Stimulated activated naive CD8-positive, alpha-beta T cell treated with anti-CD3 and anti-CD28 coated beads, Interleukin-15, Interleukin-2, amounts not matched to agents 100 ng/mL and 50 ng/mL, for 24 hours (primary cell): ENCODE results near the gene OBI1.

ENCODE experiments used
- H3K27ac Mint-ChIP-seq: one replicate; pipeline ENCODE4 v1.8.0; 2021; ENCODE audit warnings: mild to moderate bottlenecking, mixed read lengths
- H3K27me3 Mint-ChIP-seq: one replicate; pipeline ENCODE4 v1.8.0; 2021; ENCODE audit warnings: mixed read lengths
- H3K36me3 Mint-ChIP-seq: one replicate; pipeline ENCODE4 v1.8.0; 2021; ENCODE audit warnings: low read depth, mixed read lengths
- H3K4me1 Mint-ChIP-seq: one replicate; pipeline ENCODE4 v1.8.0; 2021; ENCODE audit warnings: low read depth, mixed read lengths
- H3K4me3 Mint-ChIP-seq: one replicate; pipeline ENCODE4 v1.8.0; 2021; ENCODE audit warnings: mild to moderate bottlenecking, mixed read lengths
- H3K9me3 Mint-ChIP-seq: one replicate; pipeline ENCODE4 v1.8.0; 2021; ENCODE audit warnings: mixed read lengths

The OBI1 gene

DNA sequence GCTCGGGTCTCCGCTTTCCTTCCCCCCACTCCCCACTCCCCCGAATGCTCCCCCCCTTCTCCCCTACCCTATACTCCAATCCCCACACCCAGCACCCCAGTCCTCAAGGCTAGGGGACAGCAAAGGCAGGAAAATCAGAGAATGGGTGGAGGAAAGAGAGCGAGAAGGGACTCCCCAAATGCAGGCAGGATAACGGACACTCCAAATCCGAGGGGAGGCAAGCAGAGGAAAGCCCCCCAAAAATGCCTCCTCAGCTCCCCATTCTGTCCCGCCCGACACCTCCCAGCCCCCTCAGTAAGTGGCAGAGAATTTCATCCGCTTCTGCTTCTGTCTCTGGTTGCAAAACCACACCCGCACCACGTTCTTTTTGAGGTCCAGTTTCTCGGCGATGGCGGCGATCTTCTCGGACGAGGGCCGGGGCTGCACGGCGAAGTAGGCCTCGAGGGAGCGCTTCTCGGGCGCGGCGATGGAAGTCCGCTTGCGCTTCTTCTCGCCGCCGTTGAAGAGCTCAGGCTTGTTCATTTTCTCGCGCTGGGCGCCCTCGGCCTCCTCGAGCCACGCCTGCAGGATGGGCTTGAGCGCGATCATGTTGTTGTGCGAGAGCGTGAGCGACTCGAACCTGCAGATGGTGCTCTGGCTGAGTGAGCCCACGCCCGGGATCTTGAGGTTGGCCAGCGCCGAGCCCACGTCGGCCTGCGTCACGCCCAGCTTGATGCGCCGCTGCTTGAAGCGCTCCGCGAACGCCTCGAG lies 57.7 kb downstream of the OBI1 start:
- Mint-ChIP-seq H3K36me3 (peaks cover 9% of the 10 kb centered on the region), H3K4me3 (peak overlapping the region; percentile 36), H3K9me3 (no peaks in the 10 kb centered on the region), H3K4me1 (peaks cover 35% of the 10 kb centered on the region), H3K27me3 (peaks cover 89% of the 10 kb centered on the region), H3K27ac (no peak overlapping the region)

DNA sequence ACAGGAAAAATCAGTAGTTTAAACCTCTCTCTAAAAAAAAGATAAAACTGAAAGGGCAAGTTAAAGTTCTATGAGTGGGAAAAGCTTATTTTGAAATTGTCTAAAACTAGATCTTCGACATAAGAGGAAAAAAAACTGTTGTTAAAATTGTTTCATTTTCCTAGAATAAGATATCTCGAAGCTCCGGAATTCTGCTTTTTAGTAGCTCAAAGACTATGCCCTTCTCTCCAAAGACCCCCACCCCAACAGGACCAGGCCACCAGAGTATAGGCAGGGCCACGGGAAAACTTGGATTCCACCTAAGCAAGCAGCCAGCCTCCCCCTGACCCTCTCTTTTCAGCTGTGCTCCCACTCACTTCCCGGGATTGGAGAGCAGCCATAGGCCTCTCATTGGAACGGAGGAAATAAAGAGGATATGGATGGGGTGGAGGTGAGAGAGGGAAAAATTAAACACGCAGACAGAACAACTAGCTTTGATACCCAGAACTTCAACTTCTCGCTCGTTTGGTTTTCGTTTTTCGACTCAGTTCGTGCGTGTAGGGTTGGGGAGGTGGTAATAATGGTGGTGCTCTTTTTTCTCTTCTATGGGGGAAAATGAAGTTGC lies 58.6 kb downstream of the OBI1 start:
- no peak overlapping the region for H3K27ac Mint-ChIP-seq
- no peaks in the 10 kb centered on the region for H3K9me3 Mint-ChIP-seq
- peak overlapping the region; percentile 36 for H3K4me3 Mint-ChIP-seq
- H3K36me3 Mint-ChIP-seq, result peaks cover 9% of the 10 kb centered on the region
- peaks cover 35% of the 10 kb centered on the region for H3K4me1 Mint-ChIP-seq
- peaks cover 84% of the 10 kb centered on the region for H3K27me3 Mint-ChIP-seq

DNA sequence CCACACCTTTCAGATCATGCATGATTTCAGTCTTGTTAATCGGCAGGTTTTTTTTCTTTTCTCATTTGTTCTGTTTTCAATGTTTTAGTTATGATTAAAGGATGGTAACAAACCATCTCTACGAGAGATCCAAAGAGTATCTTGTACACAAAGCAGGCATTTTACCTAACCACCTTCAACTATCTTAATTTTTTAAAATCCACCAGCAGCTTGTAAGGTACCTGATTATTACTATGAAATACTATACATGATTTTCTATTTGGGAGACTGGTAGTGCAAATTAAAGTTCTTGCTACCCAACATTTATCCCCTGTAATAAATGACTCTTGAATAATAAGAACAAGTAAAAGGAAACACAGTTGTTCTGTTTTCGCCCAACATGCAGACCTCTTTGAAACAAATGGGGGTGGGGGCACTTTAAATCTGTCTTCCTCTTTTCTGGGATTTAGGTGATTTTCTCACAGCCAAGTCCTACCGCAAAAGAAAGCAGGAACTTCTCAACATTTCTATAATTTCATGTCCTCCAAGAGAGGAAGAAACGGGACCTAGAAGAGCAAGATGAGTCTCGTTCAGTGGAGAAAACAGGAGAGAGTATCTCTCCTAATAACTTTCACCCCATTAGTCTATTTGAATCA lies 59.2 kb downstream of the OBI1 start:
- H3K4me3 Mint-ChIP-seq, result no peak overlapping the region
- H3K27ac Mint-ChIP-seq, result no peak overlapping the region
- H3K4me1 Mint-ChIP-seq, result peaks cover 35% of the 10 kb centered on the region
- peaks cover 84% of the 10 kb centered on the region for H3K27me3 Mint-ChIP-seq
- H3K9me3 Mint-ChIP-seq, result no peaks in the 10 kb centered on the region
- H3K36me3 Mint-ChIP-seq, result peaks cover 10% of the 10 kb centered on the region

DNA sequence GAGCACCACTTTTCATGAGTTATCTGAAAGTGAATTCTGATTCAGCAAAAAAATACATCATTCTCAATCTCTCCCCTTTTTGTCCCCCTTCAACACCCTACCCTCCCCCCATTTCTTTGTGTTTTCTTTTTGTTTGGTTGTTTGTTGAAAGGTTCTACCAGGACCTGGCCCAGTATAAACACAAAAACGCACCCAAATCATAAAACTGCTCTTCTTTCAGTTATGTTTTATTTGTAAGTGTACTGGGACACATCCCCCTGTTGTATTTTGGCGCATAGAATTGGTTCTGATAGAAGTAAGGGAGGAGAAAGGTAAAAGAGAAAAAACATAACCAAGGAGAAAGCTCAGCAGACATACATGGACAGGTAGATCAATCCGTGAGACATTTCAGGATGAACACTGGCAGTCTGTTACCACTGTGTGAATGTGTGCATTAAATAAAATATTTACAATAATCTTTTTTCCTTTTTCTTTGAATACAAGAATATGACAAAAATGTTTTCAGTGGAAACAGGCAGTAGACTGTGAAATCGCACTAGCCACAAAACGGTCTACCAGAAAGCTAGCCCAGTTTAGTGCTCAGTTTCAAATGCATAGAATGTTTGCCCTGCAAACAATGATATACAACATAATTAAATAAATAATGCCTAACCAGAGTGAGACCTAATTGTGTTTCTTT lies 59.9 kb downstream of the OBI1 start:
- Mint-ChIP-seq H3K27ac (no peak overlapping the region), H3K27me3 (peaks cover 84% of the 10 kb centered on the region), H3K9me3 (no peaks in the 10 kb centered on the region)

DNA sequence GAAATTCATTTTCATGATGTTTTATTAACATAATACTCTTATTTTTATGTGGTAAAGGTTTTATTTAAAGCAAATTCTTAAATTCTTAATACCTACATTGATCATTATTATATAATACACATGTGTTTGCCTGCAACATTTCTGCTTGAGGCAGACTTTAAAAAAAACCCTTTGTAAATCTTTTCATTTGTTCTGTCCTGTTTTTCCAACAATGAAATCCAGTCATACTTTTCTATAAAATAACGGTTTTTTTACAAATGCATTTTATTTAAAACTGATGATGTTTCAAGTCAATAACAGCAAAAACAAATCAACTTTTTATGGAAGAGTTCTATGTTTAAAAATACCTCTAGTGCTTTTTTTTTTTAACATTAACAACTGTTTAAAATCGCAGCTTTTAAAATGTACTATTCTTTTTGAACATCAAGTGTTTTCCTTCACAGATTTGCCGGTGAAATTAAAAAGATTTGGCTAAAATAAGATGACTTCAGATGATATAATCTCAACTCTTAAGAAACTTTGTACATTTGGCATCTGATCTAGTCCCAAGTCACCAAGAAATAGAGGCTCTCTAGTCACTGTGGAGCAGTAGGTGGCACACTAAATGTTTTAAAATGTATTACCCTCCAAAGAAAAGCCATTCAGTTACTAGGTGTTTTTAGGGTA lies 60.7 kb downstream of the OBI1 start:
- H3K9me3 Mint-ChIP-seq, result peaks cover 4% of the 10 kb centered on the region
- H3K27me3 Mint-ChIP-seq, result peaks cover 85% of the 10 kb centered on the region
- no peak overlapping the region for H3K27ac Mint-ChIP-seq
- peaks cover 25% of the 10 kb centered on the region for H3K4me1 Mint-ChIP-seq
- H3K4me3 Mint-ChIP-seq, result no peak overlapping the region
- peaks cover 15% of the 10 kb centered on the region for H3K36me3 Mint-ChIP-seq

More for the DNA sequence above, 59.9 kb downstream of the OBI1 start:
- Mint-ChIP-seq H3K4me1 (peaks cover 33% of the 10 kb centered on the region), H3K36me3 (peaks cover 15% of the 10 kb centered on the region), H3K4me3 (no peak overlapping the region)

DNA sequence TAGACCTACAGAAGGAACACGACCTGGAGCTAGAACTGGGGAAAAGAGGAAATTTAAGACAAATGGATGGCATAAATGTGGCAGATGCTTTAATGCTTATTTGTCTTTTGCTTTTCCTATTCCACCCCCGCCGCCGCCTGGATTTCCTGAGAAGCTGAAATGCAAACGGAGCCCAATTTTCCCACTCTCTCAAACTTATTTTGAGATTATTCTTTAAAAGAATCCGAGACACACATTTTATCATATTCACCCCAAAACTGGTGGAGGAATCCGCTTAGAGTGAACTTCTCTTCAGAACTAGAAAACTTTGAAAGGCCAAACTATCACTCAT lies 61.4 kb downstream of the OBI1 start:
- Mint-ChIP-seq H3K4me3 (no peak overlapping the region), H3K4me1 (peaks cover 22% of the 10 kb centered on the region), H3K9me3 (peaks cover 4% of the 10 kb centered on the region), H3K27me3 (peaks cover 88% of the 10 kb centered on the region), H3K27ac (no peak overlapping the region), H3K36me3 (peaks cover 15% of the 10 kb centered on the region)

DNA sequence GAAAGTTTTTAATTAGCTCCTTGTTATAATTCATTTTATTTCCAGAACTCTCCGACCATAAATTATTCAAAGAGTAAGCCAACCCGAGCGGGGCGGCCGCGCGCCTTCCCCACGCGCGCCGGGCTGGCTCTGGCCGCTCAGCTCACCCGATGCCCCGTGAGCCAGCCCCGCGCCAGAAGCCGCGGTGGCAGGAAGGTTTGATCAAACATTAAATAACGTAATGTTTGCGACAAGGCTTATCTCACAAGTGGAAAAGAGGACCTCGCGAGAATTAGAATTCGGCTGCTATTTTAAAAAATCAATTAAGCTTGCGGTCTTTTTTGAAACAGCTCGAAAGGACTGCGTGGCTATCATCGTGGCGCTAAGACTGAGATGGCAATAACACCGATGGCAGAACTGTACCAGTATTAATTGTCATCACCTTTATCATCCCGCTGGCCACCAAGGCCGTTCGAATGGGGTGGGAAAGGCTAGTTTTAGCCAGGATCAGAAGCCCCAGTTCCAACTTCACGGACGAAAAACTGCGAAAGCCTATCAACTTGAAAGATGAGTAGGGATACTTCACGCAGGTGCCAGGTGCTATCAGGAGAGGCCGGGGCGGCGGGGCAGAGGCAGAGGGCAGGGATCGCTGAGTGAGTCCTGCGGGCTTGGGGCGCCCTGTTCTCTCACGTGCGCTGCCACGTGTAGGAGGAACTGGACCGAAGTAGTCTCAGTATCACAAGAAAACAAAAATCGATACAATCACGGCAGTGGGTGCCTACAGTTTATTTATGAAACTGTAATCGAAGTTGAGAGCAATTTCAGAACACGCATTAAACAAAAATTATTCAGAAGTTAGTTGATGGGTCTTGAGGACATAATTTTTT lies 62.0 kb downstream of the OBI1 start:
- Mint-ChIP-seq H3K36me3 (peaks cover 15% of the 10 kb centered on the region), H3K27ac (peak overlapping the region; percentile 21), H3K27me3 (peaks cover 90% of the 10 kb centered on the region), H3K4me1 (peaks cover 17% of the 10 kb centered on the region), H3K4me3 (no peak overlapping the region), H3K9me3 (peaks cover 4% of the 10 kb centered on the region)

DNA sequence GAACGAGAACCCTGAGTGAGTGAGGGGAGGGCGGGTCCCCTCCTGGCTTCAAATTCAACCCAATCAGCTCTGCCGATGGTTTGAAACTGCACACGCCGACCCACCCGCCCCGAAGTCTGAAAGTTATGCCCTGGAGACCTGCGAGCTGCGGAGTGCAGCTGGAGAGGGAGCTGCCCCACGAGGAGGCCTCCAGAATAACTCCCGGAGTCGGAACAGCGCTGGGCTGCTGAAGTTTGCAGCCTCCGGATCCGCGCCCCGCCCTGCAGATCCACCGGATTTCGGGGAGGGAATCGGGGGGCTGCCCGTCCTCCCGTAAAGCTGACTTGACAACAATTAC lies 62.6 kb downstream of the OBI1 start:
- H3K4me1 Mint-ChIP-seq, result peaks cover 15% of the 10 kb centered on the region
- peaks cover 15% of the 10 kb centered on the region for H3K36me3 Mint-ChIP-seq
- no peak overlapping the region for H3K27ac Mint-ChIP-seq
- H3K9me3 Mint-ChIP-seq, result peaks cover 4% of the 10 kb centered on the region
- peaks cover 92% of the 10 kb centered on the region for H3K27me3 Mint-ChIP-seq
- H3K4me3 Mint-ChIP-seq, result no peak overlapping the region

DNA sequence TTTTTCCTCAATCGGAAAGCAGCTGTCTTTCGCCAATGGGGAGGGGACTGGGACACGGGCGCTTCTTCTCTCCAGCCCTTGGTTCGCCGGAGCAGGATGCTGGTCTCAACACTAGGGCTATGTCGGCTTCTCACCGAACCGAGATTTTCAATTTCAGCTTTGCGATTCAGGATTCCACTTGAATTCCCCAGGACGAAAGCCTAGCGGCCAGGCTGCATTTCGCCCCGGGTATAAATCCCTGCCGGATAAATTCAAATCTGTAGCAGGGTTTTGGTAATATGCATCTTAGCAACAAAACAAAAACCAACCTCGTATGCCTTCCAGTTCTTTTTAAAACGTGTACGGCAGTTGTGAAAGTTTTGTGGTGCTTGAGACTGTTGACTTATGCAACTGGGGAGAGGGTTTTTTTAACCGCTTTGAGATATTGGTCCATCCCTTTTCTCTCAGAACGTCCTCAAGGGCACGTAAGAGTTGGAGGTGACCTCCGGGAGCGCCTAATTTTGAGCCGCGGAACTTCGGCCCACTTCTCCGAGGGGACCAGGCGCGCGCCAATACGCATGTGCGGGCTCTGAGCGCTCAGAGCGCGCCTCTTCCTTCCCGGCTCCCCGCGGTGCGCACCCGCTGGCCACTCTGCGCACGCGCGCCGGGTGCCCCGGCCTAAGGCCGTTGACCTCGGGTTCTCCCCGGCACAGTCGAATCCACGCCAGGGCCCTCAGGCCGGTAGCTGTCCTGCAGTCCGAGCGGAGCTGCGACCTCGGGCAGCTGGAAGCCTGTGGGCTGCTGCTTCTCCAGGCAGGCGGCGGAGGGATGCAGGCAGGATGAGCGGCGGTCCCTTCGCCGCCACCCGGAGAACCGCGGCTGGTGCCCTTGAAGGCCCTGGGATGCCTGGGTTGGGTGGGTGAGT lies 63.2 kb downstream of the OBI1 start:
- Mint-ChIP-seq H3K27me3 (peaks cover 91% of the 10 kb centered on the region), H3K9me3 (peaks cover 4% of the 10 kb centered on the region), H3K4me3 (no peak overlapping the region), H3K27ac (no peak overlapping the region), H3K36me3 (peaks cover 14% of the 10 kb centered on the region), H3K4me1 (peaks cover 10% of the 10 kb centered on the region)

DNA sequence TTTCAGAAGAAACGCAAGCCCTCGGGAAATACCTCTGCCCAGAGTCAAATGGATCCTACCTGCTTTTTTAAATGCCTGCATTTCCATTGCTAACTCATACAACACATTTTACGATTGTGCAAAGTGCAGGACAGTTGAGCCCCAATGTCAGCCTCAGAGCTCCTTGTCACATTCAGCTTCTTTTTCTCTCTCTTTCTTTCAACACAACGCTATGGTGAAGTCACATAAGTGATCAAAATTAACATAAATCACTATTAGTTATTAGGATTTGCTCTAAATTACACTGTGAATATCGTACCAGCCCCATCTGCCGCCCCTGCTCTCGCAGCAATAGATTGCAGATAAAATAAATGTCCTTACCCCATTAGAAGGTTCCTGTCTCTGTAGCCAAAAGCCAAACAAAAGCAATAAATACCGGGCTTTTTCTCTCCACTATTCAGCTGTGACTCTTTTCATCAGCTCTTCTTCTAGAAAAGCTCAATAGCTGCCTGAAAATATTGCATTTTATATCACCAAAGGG lies 64.4 kb downstream of the OBI1 start:
- Mint-ChIP-seq H3K4me1 (peaks cover 8% of the 10 kb centered on the region), H3K27me3 (peaks cover 89% of the 10 kb centered on the region), H3K27ac (no peak overlapping the region), H3K4me3 (peak overlapping the region; percentile 10), H3K36me3 (peaks cover 11% of the 10 kb centered on the region), H3K9me3 (peaks cover 12% of the 10 kb centered on the region)

DNA sequence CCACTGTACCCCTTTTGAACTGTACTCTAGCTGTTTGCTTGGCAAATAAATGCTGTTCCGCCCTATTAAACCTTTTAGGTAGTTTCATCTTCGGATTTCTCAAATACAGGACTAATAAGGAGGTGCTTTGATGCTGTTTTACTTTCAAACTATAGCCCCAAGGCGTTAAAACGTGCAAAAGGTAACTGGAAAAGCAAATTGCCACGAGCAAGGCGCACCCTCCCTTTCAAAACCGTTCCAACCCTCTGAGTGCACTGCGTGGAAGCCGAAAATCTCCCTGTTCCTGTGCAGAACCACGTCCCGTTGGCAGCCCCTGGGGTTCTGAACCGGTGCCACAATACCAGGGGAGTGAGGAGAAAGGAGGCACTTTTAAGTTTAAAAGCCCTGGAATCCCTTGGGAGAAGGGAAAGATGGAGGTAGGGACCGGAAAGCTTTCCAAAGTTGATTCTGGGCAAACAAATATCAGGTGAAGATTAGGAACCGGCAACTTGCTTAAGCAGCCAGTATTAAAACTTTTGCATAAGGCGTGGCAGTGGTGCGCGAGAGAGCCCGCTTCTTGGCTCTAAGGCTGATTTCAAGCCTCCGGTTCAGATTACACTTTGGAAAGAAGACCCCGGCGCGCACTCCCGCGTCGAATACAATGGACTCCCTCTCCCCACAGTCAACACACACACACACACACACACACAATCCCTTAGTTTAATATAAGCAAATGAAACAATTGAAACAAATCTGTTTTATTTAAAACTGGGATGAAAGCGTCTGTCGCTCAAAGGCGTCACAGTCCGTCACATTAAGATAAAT lies 65.1 kb downstream of the OBI1 start:
- Mint-ChIP-seq H3K27ac (no peak overlapping the region), H3K36me3 (peaks cover 11% of the 10 kb centered on the region), H3K9me3 (peaks cover 18% of the 10 kb centered on the region), H3K4me1 (peaks cover 8% of the 10 kb centered on the region), H3K4me3 (no peak overlapping the region), H3K27me3 (peaks cover 89% of the 10 kb centered on the region)

DNA sequence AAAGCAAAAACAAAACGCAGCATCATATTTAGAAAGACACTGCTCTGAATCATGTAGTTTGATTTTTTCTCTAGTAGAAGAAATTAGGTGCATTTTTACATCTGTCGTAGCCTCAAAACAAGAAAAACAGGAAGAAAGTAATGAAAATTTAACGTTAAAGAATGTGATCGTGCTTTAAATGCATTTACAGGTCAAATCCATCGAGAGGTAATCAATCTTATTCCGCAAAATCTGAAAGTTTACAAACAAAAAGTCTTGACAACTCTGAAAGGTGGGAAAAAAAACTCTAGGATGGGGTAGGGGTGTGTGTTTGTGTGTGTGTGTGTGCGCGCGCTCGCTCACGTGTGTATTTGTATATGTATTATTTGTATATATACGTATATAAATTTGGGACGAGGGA lies 65.8 kb downstream of the OBI1 start:
- H3K27me3 Mint-ChIP-seq, result peaks cover 88% of the 10 kb centered on the region
- H3K4me3 Mint-ChIP-seq, result no peak overlapping the region
- H3K36me3 Mint-ChIP-seq, result peaks cover 11% of the 10 kb centered on the region
- peaks cover 8% of the 10 kb centered on the region for H3K4me1 Mint-ChIP-seq
- H3K27ac Mint-ChIP-seq, result no peak overlapping the region
- H3K9me3 Mint-ChIP-seq, result peaks cover 22% of the 10 kb centered on the region
